Hepatocyte (in vitro differentiated cells): ENCODE measurements around the gene RREB1.

Source experiments
- EZH2 ChIP-seq: fragments of 200-600 bp; sonication (generic); IDR thresholded peaks from 2 replicates; pipeline ENCODE4 v1.6.1; 2016; ENCODE audit warnings: antibody characterized with exemption, mild to moderate bottlenecking, borderline replicate concordance
- TF ChIP-seq, protein P1 (sequence below): fragments of 200-600 bp; sonication (generic); IDR thresholded peaks from 2 replicates; pipeline ENCODE4 v1.5.1; 2016; ENCODE audit warnings: antibody characterized with exemption, mild to moderate bottlenecking; ENCODE audit not compliant: poor library complexity

- TF ChIP-seq, protein P1, sequence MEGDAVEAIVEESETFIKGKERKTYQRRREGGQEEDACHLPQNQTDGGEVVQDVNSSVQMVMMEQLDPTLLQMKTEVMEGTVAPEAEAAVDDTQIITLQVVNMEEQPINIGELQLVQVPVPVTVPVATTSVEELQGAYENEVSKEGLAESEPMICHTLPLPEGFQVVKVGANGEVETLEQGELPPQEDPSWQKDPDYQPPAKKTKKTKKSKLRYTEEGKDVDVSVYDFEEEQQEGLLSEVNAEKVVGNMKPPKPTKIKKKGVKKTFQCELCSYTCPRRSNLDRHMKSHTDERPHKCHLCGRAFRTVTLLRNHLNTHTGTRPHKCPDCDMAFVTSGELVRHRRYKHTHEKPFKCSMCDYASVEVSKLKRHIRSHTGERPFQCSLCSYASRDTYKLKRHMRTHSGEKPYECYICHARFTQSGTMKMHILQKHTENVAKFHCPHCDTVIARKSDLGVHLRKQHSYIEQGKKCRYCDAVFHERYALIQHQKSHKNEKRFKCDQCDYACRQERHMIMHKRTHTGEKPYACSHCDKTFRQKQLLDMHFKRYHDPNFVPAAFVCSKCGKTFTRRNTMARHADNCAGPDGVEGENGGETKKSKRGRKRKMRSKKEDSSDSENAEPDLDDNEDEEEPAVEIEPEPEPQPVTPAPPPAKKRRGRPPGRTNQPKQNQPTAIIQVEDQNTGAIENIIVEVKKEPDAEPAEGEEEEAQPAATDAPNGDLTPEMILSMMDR: no peak
- TF ChIP-seq EZH2: no peak
Observed at GRCh38 chr6:7178280-7178679, 70.5 kb downstream of the RREB1 start.
